Mucosa of descending colon (tissue), 3 donors: ENCODE results near the gene RNF10. TPM values are rescaled to one million over a fixed set of nuclear protein-coding genes. Genes with fewer than 3 reads are reported as not detected.

Experiments used
- ATAC-seq: fragments of 200-7000 bp; cut with Tn5 transposase; one replicate; pipeline ENCODE4 v1.9.1; 2020; ENCODE audit warnings: mild to moderate bottlenecking, moderate library complexity
- DNase-seq, 3 donors: peaks; one replicate each; pipeline ENCODE4 v3.0.0-alpha.2; 2020
- H3K36me3 ChIP-seq: fragments of 200-600 bp; one replicate; pipeline ENCODE4 v1.8.0; 2021; ENCODE audit warnings: low read depth, mild to moderate bottlenecking
- H3K4me1 ChIP-seq: fragments of 200-600 bp; one replicate; pipeline ENCODE4 v1.8.0; 2021; ENCODE audit warnings: low read depth, mild to moderate bottlenecking
- H3K4me3 ChIP-seq: fragments of 200-600 bp; one replicate; pipeline ENCODE4 v1.8.0; 2021; ENCODE audit warnings: mild to moderate bottlenecking
- H3K9me3 ChIP-seq: fragments of 200-600 bp; one replicate; pipeline ENCODE4 v1.8.0; 2021; ENCODE audit warnings: mild to moderate bottlenecking
- CTCF ChIP-seq: fragments of 200-600 bp; IDR thresholded peaks from one replicate; pipeline ENCODE4 v1.8.0; 2022; ENCODE audit warnings: antibody characterized with exemption, mild to moderate bottlenecking
- intact Hi-C, 2 donors: fragments of 100-400 bp; cut with DNase I in 1 of 2; cut with micrococcal nuclease in 1 of 2; formaldehyde crosslinking; loops; one replicate each; pipeline versions ENCODE4 v1.11.0 to v1.11.1; 2022; cut with DNase I, micrococcal nuclease
- total RNA-seq, 3 donors: library from RNA; stranded (reverse); fragmentation: NEBNext Ultra II Directional in 2 of 3; extraction: Animal tissue kit (Norgen Biotek cat#: 25700) in 2 of 3; gene quantifications; one replicate each; pipeline versions ENCODE4 v1.2.1 to v1.2.4, GENCODE V29; 2021 to 2023
- donor health status: DM: no; HTN: no; CAD: no; lungs with moderate emphysema.
- donor health status: DM: no; HTN: no; CAD: no.
- donor health status: DM: no; HTN: yes; CAD: no.

The RNF10 gene
- total RNA-seq, 3 donors from 2014 or later = 158 to 300 (median 237) TPM

GRCh38 chr12:120583478-120584030 is 49.4 kb downstream of the RNF10 start:
- Histone ChIP-seq H3K4me1 (peaks cover 17% of the 10 kb centered on the region), H3K4me3 (no peak overlapping the region), H3K9me3 (no peaks in the 10 kb centered on the region), H3K36me3 (no peaks in the 10 kb centered on the region)
- DNase-seq (peak; percentile 79 to 85 (median 82)), ATAC-seq (peak; percentile 54)
- TF ChIP-seq CTCF = peak; percentile 89
- intact Hi-C loops = loop anchor here in 1 of 2 donors (10.0 kb wide), 1 partner anchor 131 kb away; the partner anchor contains the start of gene UNC119B

- intact Hi-C loops = loop anchor here in 1 of 2 donors (10.0 kb wide), 1 partner anchor 130 kb away; the partner anchor contains the start of gene UNC119B
- TF ChIP-seq CTCF = no peak
- Histone ChIP-seq H3K9me3 (no peaks in the 10 kb centered on the region), H3K4me3 (no peak overlapping the region), H3K36me3 (no peaks in the 10 kb centered on the region), H3K4me1 (peaks cover 20% of the 10 kb centered on the region)
- DNase-seq (peak; percentile 56 to 82 (median 81)), ATAC-seq (peak; percentile 62)
These were observed 50.4 kb downstream of the RNF10 start for GRCh38 chr12:120584343-120585149.

GRCh38 chr12:120586206-120586605 is 52.0 kb downstream of the RNF10 start:
- no peak for TF ChIP-seq CTCF
- no peaks in the 10 kb centered on the region for H3K9me3 ChIP-seq
- no peak for ATAC-seq
- no peak for DNase-seq
- no peaks in the 10 kb centered on the region for H3K36me3 ChIP-seq
- peaks cover 20% of the 10 kb centered on the region for H3K4me1 ChIP-seq
- no peak overlapping the region for H3K4me3 ChIP-seq
- intact Hi-C loops = loop anchor here in 1 of 2 donors (10.0 kb wide), 1 partner anchor 129 kb away; the partner anchor contains the start of gene UNC119B

- Histone ChIP-seq H3K36me3 (no peaks in the 10 kb centered on the region), H3K4me1 (peaks cover 22% of the 10 kb centered on the region), H3K4me3 (no peak overlapping the region), H3K9me3 (no peaks in the 10 kb centered on the region)
- no peak for ATAC-seq
- no peak for DNase-seq
- intact Hi-C loops = loop anchor here in 1 of 2 donors (10.0 kb wide), 1 partner anchor 128 kb away; the partner anchor contains the start of gene UNC119B
- TF ChIP-seq CTCF = no peak
These were observed 52.7 kb downstream of the RNF10 start for GRCh38 chr12:120586860-120587259.

- no peak for TF ChIP-seq CTCF
- Histone ChIP-seq H3K36me3 (no peaks in the 10 kb centered on the region), H3K9me3 (no peaks in the 10 kb centered on the region), H3K4me3 (no peak overlapping the region), H3K4me1 (peaks cover 19% of the 10 kb centered on the region)
- ATAC-seq = no peak
- no peak for DNase-seq
- intact Hi-C loops = loop anchor here in 1 of 2 donors (10.0 kb wide), 1 partner anchor 126 kb away; the partner anchor contains the start of gene UNC119B
These were observed 54.2 kb downstream of the RNF10 start for GRCh38 chr12:120588371-120588770.
